Adrenal gland (tissue), 5 donors: ENCODE data around the gene COX6B1.

Source experiments
- POLR2A ChIP-seq, 2 donors: fragments of 450-650 bp; IDR thresholded peaks; one replicate each; pipeline ENCODE4 v1.6.1; 2017; ENCODE audit warnings: antibody characterized with exemption in 2 of 2, mild to moderate bottlenecking in 2 of 2, moderate library complexity in 1 of 2
- TF ChIP-seq, protein P1 (sequence below), 6 experiments: fragments of 450-650 bp in 4 of 6; fragments of 200-600 bp in 2 of 6; sonication (generic) in 1 of 6; IDR thresholded peaks; 1 replicate in 5 of 6; 2 replicates in 1 of 6; pipeline versions ENCODE4 v1.5.1 to v1.8.0; 2016 to 2021; ENCODE audit warnings: antibody characterized with exemption in 6 of 6, mild to moderate bottlenecking in 2 of 6, moderate library complexity in 1 of 6
- donor health status: DM: no; HTN: no; CAD: no.

DNA sequence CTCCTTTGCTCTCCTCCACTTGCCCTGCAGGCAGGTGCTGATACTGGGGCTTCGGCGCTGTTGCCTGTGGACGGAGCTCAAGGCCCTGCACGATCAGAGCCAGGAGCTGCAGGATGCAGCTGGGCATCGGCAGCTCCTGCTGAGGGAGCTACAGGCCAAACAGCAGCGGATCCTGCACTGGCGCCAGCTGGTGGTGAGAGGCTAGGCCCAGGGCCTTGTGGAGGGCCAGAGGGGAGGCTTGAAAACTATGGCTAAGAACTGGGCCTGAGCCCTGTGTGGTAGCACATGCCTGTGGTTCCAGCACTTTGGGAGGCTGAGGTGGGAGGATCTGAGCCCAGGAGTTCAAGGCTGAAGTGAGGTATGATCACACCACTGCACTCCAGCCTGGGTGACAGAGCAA, 29.3 kb upstream of the COX6B1 start:
- TF ChIP-seq, protein P1, sequence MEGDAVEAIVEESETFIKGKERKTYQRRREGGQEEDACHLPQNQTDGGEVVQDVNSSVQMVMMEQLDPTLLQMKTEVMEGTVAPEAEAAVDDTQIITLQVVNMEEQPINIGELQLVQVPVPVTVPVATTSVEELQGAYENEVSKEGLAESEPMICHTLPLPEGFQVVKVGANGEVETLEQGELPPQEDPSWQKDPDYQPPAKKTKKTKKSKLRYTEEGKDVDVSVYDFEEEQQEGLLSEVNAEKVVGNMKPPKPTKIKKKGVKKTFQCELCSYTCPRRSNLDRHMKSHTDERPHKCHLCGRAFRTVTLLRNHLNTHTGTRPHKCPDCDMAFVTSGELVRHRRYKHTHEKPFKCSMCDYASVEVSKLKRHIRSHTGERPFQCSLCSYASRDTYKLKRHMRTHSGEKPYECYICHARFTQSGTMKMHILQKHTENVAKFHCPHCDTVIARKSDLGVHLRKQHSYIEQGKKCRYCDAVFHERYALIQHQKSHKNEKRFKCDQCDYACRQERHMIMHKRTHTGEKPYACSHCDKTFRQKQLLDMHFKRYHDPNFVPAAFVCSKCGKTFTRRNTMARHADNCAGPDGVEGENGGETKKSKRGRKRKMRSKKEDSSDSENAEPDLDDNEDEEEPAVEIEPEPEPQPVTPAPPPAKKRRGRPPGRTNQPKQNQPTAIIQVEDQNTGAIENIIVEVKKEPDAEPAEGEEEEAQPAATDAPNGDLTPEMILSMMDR (IDR thresholded peaks at IDR 0.05): no peak
- TF ChIP-seq POLR2A (IDR thresholded peaks at IDR 0.05): no peak
